HK-2 (cell line): ENCODE results near the gene KRT79.
"Not testable (repeated sequence)": the region's sequence is repeated elsewhere in the genome, so short reads cannot be mapped to it uniquely, and the experiment has no call there.

Experiments
- DNase-seq: peaks from one replicate; pipeline ENCODE4 v3.0.0-alpha.2; 2018; ENCODE audit not compliant: unreplicated experiment

Gene KRT79

DNA sequence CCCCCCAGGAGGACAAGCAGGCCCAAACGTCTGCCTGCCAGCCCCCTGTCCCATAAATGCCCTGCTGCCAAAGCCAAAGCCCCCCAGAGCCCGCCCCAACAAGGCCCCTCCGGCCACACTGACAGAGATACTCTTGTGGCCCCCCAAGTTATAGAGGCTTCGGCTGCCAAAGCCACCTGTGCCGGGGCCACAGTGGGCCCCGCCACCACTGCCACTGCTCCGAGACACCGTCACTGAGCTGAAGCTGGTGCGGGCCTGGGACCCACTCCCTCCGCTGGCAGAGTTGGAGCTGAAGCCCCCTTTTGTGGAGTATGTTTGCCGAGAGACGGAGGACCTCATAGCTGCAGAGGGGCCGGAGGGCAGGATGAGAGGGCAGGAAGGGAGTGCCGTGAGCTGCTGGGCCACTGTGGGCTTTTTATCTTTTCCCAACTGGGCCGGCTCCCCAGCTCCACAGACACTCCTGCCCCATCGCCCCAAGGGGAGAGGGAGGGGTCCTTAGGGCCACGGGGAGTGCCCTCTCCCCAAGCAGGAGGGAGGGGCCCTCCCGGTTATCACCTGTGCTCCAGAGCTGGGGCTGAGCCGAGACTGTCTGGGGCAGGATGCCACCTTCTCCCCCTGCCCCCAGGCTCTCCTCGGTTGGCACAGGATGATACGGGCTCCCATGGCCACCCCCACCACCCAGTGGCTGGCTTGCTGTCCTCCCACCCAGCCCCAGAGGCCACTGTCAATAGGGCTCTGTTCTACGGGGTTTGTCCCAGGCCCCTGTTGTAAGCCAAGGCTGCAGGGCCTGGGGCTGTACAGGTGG, at the start of gene KRT79:
Gene KRT79 (minus strand): TSS at position 390 of the 805 bp plus-strand sequence. CDS start 51 bp downstream, at position 339.
- DNase-seq = no peak

GRCh38 chr12:52880499-52880898, 46.4 kb upstream of the KRT79 start:
- DNase-seq = not testable (repeated sequence)

DNA sequence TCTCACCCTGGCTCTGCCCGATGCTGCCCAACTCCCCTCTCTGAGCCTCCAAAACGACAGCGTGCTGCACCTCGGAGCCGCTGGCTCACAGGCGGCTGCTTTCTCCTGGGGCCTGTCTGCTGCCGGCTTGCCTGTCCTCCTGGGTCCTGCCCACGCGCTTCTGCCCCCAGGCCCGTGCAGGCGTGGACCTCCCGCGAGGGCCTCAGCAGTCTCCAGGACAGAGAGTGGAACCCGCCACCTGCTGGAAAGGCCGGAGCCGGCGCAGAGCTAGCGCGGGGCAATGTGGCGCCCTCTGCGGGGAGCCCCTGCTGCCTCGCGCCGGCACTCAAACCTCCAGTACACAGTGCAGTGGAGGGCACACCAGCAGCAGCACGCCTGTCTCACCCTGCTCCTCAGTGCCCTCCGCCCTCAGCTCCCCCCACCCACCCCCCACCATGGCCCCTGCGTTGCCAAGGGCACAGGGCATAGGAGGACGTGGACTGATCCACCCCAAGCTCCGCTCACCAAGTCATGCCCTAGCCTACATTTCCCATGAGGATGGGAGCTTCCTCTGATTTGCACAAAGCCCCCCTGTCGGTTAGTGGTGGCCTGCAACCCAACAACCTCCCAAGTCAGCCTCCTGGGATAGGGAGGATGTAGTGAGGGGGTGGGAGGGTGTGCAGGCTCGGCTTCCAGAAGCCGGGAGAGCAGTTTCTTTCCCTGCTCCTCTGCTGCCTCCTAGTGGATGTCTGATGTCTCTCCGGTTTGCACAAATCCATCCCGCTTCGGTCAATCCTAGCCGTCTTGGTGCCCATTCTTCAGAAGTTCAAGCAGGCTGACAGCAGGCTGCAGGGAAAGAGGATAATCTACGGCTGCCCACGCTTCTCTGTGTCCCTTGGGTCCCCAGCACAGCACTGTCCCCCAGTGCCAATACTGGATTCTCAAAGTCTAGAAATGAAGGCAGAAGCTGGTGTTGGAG, 45.6 kb upstream of the KRT79 start:
- DNase-seq = peak; percentile 81

DNA sequence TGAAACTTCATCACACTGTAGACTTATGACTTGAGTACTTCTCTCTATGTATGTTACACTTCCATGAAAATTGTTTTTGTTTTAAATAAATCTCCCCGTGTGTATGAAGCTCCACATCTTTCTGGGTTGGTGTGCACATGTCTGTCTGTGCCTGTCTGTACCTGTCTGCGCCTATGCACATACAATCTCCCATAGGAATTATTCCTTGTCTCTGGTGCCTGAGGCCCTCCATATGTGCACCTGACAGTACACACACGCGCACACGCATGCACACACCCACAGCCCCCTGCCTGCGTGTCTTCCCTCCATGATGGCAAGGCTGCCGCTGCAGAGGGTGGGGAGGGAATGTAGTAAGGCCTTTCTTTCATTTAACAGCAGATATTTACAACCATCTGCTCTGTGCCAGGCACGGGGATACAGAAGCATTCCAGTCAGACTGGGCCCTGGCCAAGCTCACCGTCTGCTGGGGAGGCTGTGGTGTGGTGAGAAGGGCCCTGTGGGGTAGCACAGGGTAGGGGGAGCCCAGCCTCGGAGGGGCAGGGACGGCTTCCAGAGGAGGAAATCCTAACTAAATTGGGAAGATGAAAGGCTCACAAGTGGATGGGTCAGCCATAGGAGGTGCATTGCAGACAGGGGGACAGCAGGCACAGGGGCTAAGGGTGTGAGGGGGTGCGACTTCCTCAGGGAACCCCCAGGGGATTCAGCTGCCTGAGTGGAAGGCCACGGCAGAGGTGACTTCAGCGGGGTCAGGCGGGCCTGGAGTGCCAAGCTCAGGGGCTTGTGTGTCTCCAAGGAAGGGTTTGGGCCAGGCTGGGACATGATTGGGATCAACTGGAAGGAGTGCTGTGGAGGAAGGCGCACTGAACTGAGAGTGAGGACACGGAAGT, 44.6 kb upstream of the KRT79 start:
- DNase-seq = no peak

DNA sequence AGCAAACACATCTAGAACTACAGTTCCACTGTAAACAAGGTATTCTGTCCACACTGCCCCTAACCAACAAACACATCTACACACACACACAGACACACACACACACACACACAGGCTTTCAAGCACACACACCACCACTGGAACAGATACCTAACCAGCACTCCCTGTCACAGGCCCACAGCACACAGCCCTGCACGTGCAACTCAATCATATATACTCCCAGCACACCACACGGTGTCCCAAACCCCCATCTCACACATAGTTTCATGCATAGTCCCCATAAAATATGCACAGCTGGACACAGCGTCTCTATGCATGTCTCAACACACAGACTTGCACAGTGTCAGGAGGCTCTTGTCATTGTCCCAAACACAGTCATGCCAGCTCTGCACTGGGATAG, 43.1 kb upstream of the KRT79 start:
- DNase-seq = no peak

DNA sequence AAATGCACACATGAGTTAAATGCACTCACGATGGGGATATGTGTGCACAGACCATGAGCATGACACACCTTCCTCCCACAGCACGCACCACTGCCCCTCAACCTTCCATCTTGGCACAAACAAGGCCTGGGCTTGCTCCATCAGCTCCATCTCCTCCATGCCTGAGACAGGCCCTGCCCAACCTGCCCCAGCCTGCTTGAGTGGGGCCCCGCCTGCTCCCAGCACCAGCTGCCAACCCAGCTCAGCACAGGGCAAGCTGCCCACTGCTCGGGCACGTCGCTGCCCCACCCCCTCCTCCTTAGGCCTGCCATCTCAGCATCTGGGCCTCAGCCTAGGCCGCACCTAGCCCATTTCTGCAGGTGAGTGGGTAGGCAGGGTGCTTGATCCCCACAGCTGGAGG, 42.3 kb upstream of the KRT79 start:
- no peak for DNase-seq

- DNase-seq = no peak
Measured at GRCh38 chr12:52874573-52875435, 40.7 kb upstream of the KRT79 start.

DNA sequence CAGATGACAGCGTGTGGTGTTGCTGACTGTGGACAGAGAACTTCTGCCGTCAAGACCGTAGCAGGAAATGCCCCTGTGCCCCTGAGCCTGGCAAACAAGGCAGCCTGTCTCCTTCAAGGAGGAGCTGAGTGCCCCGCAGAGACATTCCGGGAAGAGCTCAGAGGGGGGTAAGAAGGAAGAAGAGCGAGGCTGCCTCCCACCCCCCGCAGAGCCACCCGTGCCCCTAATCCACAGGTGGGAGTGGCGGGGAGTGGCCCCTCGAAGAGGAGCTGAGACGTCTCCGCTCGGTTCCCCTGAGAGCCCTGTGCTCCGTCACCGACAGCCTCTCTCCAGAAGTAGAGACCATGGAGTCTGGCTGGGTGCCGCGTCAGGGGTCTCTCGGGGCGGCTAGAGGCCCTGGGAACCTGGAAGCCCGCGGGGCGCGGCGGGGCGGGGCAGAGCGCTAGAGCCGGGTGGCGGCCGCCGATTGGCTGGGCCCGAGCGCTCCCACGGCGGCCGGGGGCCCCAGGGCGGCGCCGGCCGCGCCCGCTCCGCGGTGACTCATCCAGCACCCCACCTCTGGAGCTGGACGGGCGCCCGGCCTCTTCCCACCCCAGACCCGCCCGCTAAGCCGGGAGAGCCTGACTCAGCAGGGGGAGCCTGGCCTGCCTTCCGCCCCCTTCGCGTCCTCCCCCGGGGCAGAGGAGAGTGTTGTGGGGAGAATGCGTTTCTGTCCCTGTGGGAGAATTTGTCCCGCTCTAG, 39.9 kb upstream of the KRT79 start:
- peak; percentile 93 for DNase-seq

DNA sequence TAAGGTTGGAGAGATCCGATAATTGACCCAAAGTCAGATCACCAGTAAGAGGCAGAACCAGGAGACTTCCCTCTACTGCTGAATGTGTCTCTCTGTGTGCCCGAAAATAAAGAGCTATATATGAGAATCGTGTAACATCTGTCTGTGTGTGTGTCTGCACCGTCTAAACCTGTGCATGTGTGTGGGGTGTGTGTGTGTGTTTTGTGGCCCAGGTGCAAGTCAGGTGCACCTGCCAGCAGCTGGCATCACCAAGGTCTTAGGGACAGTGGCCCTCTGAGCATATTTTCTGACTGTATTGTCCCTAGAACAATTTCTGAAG, 39.4 kb upstream of the KRT79 start:
- no peak for DNase-seq

DNA sequence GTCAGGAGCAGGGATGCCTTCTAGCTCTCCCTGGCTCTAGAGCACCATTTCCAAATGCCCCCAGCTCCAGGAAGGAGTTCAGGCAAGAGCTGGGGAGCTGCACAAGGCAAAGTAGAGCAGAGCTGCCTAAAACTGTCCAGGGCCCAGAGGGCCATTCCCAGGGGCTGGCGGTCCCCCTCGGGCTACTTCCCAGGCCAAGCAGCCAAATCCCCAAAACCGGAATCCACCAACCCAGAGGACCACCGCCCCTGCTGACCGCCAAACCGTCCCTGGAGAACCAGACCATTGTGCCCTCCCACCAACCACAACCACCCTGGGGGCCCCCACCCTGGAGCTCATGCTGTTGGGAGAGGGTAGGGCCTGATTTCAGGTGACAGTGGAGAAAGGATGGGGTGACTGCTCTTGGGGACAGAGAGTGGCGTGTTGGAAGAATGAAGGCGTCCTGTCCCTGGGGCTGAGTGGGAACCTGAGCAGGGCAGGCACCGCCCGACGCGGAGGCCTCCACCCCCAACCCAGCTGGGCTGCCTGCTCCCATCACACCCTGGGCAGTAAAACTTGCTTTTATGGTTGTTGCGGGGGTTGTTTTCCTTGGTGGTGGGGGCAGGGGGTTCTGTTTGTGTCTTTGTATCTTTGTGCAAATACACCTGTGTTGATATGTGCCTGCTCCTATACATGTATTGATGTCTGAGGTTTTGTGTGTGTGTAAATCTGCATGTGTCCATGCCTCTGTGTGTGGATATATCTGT, 38.7 kb upstream of the KRT79 start:
- no peak for DNase-seq

GRCh38 chr12:52871291-52872039, 37.4 kb upstream of the KRT79 start:
- DNase-seq = peak; percentile 44

DNA sequence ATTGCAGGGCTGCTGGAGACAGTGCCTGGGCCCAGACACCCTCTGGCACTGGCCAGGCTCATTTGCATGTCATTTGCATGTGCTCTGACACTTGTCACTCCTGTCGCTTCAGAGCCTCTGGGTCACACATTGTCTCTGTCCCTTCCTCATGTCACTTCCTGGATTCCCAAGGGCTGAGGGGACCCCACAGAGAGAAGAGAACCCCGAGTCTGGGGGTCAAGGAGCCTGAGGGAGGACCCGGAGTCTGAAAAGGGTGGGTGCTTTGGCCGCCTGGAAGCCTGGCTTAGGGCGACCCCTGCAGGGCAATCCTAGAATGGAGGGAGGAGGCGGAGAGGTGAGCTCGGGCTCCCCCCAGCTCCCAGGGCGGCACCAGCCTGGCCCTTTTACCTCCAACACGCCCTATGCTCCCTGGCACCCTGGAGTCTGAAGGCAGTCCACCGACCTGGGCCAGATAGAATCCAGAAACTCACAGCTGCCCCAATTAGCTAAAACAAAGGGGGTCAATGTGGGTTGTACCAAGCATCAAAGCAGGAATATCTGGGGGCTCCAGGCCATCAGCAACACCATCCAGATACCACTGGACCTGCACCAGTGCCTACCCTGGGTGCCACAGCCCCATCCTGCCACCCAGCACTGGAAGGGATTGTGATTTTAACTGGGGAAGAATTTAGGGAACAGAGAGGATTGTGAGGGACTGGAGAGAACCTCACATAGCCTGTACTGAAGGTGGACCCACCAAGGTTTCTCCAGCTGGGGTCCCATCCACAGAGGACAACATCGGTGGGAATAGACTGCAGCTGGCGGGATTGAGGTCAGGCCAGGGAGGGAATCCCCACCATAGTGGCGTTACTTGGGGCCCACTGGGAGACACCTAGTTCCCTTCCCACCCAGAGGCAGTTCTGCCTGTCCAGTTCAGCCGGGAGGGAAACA, 36.5 kb upstream of the KRT79 start:
- DNase-seq = peak; percentile 76

GRCh38 chr12:52867642-52868041, 33.5 kb upstream of the KRT79 start:
- DNase-seq = no peak

GRCh38 chr12:52867152-52867551, 33.0 kb upstream of the KRT79 start:
- DNase-seq = no peak

DNA sequence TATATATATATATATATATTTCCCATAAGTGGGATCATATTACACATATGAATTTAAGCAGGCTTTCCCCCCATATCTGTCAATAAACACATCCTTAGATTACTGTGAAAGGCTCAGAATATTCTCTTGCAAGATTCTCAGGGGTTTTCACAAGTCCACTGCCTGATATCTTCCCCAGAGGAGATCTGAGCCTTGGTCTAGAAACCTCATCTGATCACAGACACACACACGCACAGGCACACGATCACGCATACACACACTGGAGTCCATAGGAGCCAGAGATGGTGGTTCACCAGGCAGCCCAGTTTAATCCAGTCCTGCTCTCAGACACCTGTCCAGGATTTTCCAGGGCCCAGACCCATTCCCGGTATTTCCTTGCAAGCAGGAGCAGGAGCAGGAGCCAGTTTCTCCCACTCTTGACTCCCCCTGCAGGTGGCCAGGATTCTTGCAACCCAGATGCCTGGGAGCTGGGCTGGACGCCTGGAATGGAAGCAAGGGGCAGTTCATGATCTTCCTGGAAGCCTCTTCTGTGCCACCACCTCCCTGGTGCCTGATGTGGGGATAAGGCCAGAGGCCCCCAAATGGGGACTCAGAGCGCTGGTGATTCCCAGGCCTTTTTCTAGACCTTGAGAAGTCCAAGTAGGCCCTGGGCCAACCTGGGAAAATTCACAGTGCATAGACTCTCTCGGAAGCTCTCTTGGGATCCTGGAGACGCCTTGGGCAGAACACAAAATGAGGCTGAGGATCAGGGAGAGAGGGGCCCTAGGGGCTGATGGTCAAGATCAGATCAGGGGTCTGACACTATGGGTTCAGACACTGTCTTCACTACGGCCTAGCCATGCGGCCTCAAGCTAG, 31.2 kb upstream of the KRT79 start:
- DNase-seq = peak; percentile 77

DNA sequence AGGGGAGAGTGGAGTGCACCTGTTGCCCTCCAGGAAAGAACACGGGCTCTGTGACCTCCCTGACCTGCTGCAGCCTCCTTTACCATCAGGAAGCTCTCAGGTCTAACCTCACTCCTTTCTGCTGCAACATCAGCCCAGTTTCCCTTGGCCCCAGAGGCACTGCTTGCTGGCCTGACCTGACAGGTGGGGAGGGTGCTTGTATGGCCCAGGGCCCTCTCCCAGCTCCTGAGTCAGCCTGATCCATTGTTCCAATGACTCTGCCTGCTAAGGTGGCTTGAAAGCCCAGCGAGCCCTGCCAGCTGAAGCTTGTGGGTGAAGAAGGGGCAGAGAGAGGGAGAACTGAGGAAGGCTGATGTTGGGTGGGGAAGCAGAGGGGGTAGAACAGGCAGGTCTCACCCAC, 27.9 kb upstream of the KRT79 start:
- no peak for DNase-seq

- no peak for DNase-seq
Measured at GRCh38 chr12:52861511-52861910, 27.4 kb upstream of the KRT79 start.
